ENCODE results near the gene ADGRG1.

DNA sequence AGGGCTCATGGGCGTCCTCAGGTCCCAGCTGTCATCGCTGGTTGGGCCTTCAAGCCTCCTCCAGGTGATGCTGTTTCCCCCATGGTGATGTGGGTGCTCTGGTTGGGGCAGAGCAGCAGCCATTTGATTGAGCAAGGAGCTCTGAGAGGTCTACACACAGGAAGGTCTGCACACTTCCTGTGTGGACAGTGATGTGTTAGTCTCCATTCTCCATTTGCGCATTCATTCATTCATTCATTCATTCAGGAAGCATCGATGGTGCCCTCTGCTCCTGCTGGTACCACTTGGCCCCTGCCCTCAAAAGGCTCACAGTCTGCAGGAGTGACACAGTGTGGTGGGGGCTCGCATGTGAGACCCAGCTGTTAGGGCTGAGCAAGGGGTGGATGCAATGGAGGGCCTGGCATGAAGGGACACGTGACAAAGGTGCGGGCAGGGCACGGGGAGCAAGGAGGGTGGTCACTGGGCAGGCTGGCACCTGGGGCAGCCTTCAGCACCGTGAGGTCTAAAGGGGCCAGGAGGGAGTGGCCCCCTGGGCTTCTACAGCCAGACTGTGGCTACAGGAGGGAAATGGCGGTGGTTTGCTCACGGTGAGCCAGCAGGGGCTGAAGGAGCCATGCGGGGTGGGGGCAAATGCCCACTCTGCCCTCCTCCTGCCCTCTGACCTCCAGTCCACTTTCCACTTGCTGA, 41.2 kb downstream of the ADGRG1 start:
- TF ChIP-seq, protein P1, sequence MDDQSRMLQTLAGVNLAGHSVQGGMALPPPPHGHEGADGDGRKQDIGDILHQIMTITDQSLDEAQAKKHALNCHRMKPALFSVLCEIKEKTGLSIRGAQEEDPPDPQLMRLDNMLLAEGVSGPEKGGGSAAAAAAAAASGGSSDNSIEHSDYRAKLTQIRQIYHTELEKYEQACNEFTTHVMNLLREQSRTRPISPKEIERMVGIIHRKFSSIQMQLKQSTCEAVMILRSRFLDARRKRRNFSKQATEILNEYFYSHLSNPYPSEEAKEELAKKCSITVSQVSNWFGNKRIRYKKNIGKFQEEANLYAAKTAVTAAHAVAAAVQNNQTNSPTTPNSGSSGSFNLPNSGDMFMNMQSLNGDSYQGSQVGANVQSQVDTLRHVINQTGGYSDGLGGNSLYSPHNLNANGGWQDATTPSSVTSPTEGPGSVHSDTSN (IDR thresholded peaks at IDR 0.05) = no peak
- TF ChIP-seq EZH2phosphoT487 (IDR thresholded peaks at IDR 0.05; ENCODE audit: borderline replicate concordance, low read depth) (no peak), EP300 (IDR thresholded peaks at IDR 0.05; ENCODE audit: borderline replicate concordance in 1 of 2, low read depth in 1 of 2, low read length in 1 of 2) (no peak), NFIC (IDR thresholded peaks at IDR 0.05; ENCODE audit: borderline replicate concordance) (no peak), POLR2AphosphoS5 (IDR thresholded peaks at IDR 0.05; ENCODE audit: low read depth, low read length) (no peak), YY1 (IDR thresholded peaks at IDR 0.05; ENCODE audit: low read depth) (no peak), CHD2 (IDR thresholded peaks at IDR 0.05; ENCODE audit: low read length, partially characterized antibody) (no peak), TEAD4 (IDR thresholded peaks at IDR 0.05; ENCODE audit: borderline replicate concordance, insufficient read depth) (no peak), RCOR1 (IDR thresholded peaks at IDR 0.05; ENCODE audit: low read length) (no peak), RAD21 (IDR thresholded peaks at IDR 0.05; ENCODE audit: low read length) (no peak), GABPA (IDR thresholded peaks at IDR 0.05; ENCODE audit: low read depth) (no peak)
- TF ChIP-seq, protein P2, sequence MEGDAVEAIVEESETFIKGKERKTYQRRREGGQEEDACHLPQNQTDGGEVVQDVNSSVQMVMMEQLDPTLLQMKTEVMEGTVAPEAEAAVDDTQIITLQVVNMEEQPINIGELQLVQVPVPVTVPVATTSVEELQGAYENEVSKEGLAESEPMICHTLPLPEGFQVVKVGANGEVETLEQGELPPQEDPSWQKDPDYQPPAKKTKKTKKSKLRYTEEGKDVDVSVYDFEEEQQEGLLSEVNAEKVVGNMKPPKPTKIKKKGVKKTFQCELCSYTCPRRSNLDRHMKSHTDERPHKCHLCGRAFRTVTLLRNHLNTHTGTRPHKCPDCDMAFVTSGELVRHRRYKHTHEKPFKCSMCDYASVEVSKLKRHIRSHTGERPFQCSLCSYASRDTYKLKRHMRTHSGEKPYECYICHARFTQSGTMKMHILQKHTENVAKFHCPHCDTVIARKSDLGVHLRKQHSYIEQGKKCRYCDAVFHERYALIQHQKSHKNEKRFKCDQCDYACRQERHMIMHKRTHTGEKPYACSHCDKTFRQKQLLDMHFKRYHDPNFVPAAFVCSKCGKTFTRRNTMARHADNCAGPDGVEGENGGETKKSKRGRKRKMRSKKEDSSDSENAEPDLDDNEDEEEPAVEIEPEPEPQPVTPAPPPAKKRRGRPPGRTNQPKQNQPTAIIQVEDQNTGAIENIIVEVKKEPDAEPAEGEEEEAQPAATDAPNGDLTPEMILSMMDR (IDR thresholded peaks at IDR 0.05) = no peak
- TF ChIP-seq, protein P3, sequence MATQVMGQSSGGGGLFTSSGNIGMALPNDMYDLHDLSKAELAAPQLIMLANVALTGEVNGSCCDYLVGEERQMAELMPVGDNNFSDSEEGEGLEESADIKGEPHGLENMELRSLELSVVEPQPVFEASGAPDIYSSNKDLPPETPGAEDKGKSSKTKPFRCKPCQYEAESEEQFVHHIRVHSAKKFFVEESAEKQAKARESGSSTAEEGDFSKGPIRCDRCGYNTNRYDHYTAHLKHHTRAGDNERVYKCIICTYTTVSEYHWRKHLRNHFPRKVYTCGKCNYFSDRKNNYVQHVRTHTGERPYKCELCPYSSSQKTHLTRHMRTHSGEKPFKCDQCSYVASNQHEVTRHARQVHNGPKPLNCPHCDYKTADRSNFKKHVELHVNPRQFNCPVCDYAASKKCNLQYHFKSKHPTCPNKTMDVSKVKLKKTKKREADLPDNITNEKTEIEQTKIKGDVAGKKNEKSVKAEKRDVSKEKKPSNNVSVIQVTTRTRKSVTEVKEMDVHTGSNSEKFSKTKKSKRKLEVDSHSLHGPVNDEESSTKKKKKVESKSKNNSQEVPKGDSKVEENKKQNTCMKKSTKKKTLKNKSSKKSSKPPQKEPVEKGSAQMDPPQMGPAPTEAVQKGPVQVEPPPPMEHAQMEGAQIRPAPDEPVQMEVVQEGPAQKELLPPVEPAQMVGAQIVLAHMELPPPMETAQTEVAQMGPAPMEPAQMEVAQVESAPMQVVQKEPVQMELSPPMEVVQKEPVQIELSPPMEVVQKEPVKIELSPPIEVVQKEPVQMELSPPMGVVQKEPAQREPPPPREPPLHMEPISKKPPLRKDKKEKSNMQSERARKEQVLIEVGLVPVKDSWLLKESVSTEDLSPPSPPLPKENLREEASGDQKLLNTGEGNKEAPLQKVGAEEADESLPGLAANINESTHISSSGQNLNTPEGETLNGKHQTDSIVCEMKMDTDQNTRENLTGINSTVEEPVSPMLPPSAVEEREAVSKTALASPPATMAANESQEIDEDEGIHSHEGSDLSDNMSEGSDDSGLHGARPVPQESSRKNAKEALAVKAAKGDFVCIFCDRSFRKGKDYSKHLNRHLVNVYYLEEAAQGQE (IDR thresholded peaks at IDR 0.05; ENCODE audit: low read depth, low read length) = no peak
- TF ChIP-seq, protein P4, sequence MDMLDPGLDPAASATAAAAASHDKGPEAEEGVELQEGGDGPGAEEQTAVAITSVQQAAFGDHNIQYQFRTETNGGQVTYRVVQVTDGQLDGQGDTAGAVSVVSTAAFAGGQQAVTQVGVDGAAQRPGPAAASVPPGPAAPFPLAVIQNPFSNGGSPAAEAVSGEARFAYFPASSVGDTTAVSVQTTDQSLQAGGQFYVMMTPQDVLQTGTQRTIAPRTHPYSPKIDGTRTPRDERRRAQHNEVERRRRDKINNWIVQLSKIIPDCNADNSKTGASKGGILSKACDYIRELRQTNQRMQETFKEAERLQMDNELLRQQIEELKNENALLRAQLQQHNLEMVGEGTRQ (IDR thresholded peaks at IDR 0.05; ENCODE audit: borderline replicate concordance, low read depth, low read length) = no peak
